PC-3 (cell line): ENCODE measurements around the gene EPG5. TPM values are rescaled to one million over a fixed set of nuclear protein-coding genes. Genes with fewer than 3 reads are reported as not detected.

ENCODE experiments used
- ATAC-seq: fragments of 200-7000 bp; cut with Tn5 transposase; 2 replicates; pipeline ENCODE4 v1.9.1; 2020; ENCODE audit warnings: mild to moderate bottlenecking, moderate library complexity
- BruUV-seq: library from RNA; stranded (reverse); fragments of 400-500 nt; replicated peaks from 2 replicates; lab custom pipeline; 2021; lab: Mats Ljungman, UMichigan
- CTCF ChIA-PET: fragments of 300-600 bp; sonication (Branson Sonifier 250); formaldehyde crosslinking; loops from one replicate; lab custom pipeline; 2022; ENCODE audit warnings: antibody characterized with exemption; lab: Charles Lee
- POLR2A ChIA-PET: fragments of 300-600 bp; sonication (Branson Sonifier 250); formaldehyde crosslinking; loops from one replicate; lab custom pipeline; 2022; ENCODE audit warnings: antibody characterized with exemption; ENCODE audit not compliant: unreplicated experiment; lab: Charles Lee
- DNase-seq: peaks from one replicate; pipeline ENCODE4 v3.0.0-alpha.2; 2015
- H2AFZ ChIP-seq: fragments of 300-600 bp; sonication (generic); 2 replicates; pipeline ENCODE4 v1.6.0; 2016; ENCODE audit warnings: antibody characterized with exemption, low read length
- H3F3A ChIP-seq: fragments of 300-600 bp; sonication (generic); one replicate; pipeline ENCODE4 v1.6.0; 2017; ENCODE audit warnings: antibody characterized with exemption, low read length, control low read depth, mild to moderate bottlenecking; ENCODE audit not compliant: unreplicated experiment
- H3K27ac ChIP-seq: fragments of 300-600 bp; sonication (generic); 2 replicates; pipeline ENCODE4 v1.5.1; 2016; ENCODE audit warnings: mild to moderate bottlenecking, low read length
- H3K27me3 ChIP-seq: fragments of 300-600 bp; sonication (generic); 2 replicates; pipeline ENCODE4 v1.6.1; 2016; ENCODE audit warnings: low read length, mixed read lengths
- H3K36me3 ChIP-seq: fragments of 300-600 bp; sonication (generic); 2 replicates; pipeline ENCODE4 v1.6.1; 2016; ENCODE audit warnings: low read depth, mixed run types, low read length, mixed read lengths
- H3K4me1 ChIP-seq: fragments of 300-600 bp; sonication (generic); 2 replicates; pipeline ENCODE4 v1.5.1; 2016; ENCODE audit warnings: low read length; ENCODE audit not compliant: insufficient read depth
- H3K4me2 ChIP-seq: fragments of 300-600 bp; sonication (generic); 2 replicates; pipeline ENCODE4 v1.6.0; 2016; ENCODE audit warnings: low read length
- H3K4me3 ChIP-seq: fragments of 300-600 bp; sonication (generic); 2 replicates; pipeline ENCODE4 v1.5.1; 2016; ENCODE audit warnings: mild to moderate bottlenecking, low read length, mixed read lengths
- H3K79me2 ChIP-seq: fragments of 300-600 bp; sonication (generic); 2 replicates; pipeline ENCODE4 v1.6.1; 2017; ENCODE audit warnings: low read length, mixed read lengths
- H3K9ac ChIP-seq: fragments of 300-600 bp; sonication (generic); 2 replicates; pipeline ENCODE4 v1.6.0; 2016; ENCODE audit warnings: mild to moderate bottlenecking, low read length
- H3K9me2 ChIP-seq: fragments of 300-600 bp; sonication (generic); replicated peaks from 2 replicates; pipeline ENCODE4 v1.6.1; 2016; ENCODE audit warnings: mixed run types, low read length, mixed read lengths
- H3K9me3 ChIP-seq: fragments of 300-600 bp; sonication (generic); 2 replicates; pipeline ENCODE4 v1.6.1; 2016; ENCODE audit warnings: low read length, mixed read lengths
- H4K20me1 ChIP-seq: fragments of 300-600 bp; sonication (generic); 2 replicates; pipeline ENCODE4 v1.6.1; 2016; ENCODE audit warnings: low read length, mixed read lengths
- CTCF ChIP-seq: fragments of 300-600 bp; sonication (generic); conservative IDR thresholded peaks from 2 replicates; pipeline ENCODE4 v1.5.1; 2017; ENCODE audit warnings: antibody characterized with exemption, low read depth, mild to moderate bottlenecking, low read length
- EZH2 ChIP-seq: fragments of 300-600 bp; sonication (generic); IDR thresholded peaks from one replicate; pipeline ENCODE4 v1.6.1; 2017; ENCODE audit warnings: antibody characterized with exemption, mild to moderate bottlenecking, low read length; ENCODE audit not compliant: unreplicated experiment
- EZH2phosphoT487 ChIP-seq: fragments of 300-600 bp; sonication (generic); IDR thresholded peaks from 2 replicates; pipeline ENCODE4 v1.6.1; 2018; ENCODE audit warnings: mild to moderate bottlenecking, antibody characterized with exemption, low read length, borderline replicate concordance
- intact Hi-C: fragments of 100-400 bp; cut with micrococcal nuclease; formaldehyde crosslinking; loops from 2 replicates; pipeline ENCODE4 v1.9.0; 2023
- total RNA-seq: library from RNA; depleted of rRNA; stranded (reverse); fragments of >200 nt; gene quantifications from 2 replicates; pipeline ENCODE4 v1.2.3, GENCODE V29; 2014

The EPG5 gene
- total RNA-seq, 1 experiment from 2014 or later, result 7.1 TPM

- H3K79me2 ChIP-seq, result no peaks in the 10 kb centered on the region
- H3F3A ChIP-seq, result no peaks in the 10 kb centered on the region
- H3K4me1 ChIP-seq, result peaks cover 3% of the 10 kb centered on the region; the same call in 1 of the 2 replicates
- H4K20me1 ChIP-seq, result no peaks in the 10 kb centered on the region
- intact Hi-C loops, result no loop called here
- POLR2A ChIA-PET, result no interaction called here
- H3K36me3 ChIP-seq, result no peaks in the 10 kb centered on the region
- TF ChIP-seq CTCF (no peak), EZH2 (no peak), EZH2phosphoT487 (no peak)
- DNase-seq (no peak), ATAC-seq (no peak)
- H2AFZ ChIP-seq, result no peak overlapping the region
- H3K9me3 ChIP-seq, result no peaks in the 10 kb centered on the region
- no TSS peak for BruUV-seq
- no peak overlapping the region for H3K27ac ChIP-seq
- no peak overlapping the region for H3K9ac ChIP-seq
- H3K27me3 ChIP-seq, result no peaks in the 10 kb centered on the region
- no peaks in the 10 kb centered on the region for H3K9me2 ChIP-seq
- no peak overlapping the region for H3K4me2 ChIP-seq
- no peak overlapping the region for H3K4me3 ChIP-seq
- CTCF ChIA-PET, result no interaction called here
Observed at GRCh38 chr18:45841765-45842442, 125.2 kb downstream of the EPG5 start.

- Histone ChIP-seq H3K4me2 (no peak overlapping the region), H2AFZ (no peak overlapping the region), H3K79me2 (no peaks in the 10 kb centered on the region), H3K4me1 (peaks cover 3% of the 10 kb centered on the region; the same call in 1 of the 2 replicates), H3F3A (no peaks in the 10 kb centered on the region), H3K4me3 (no peak overlapping the region), H3K9me2 (no peaks in the 10 kb centered on the region), H4K20me1 (no peaks in the 10 kb centered on the region), H3K9ac (no peak overlapping the region), H3K27ac (no peak overlapping the region), H3K36me3 (no peaks in the 10 kb centered on the region), H3K9me3 (no peaks in the 10 kb centered on the region), H3K27me3 (no peaks in the 10 kb centered on the region)
- no TSS peak for BruUV-seq
- TF ChIP-seq EZH2phosphoT487, result no peak
- no peak for TF ChIP-seq CTCF
- TF ChIP-seq EZH2, result no peak
- intact Hi-C loops, result no loop called here
- DNase-seq (no peak), ATAC-seq (no peak)
- POLR2A ChIA-PET, result no interaction called here
- CTCF ChIA-PET, result no interaction called here
Observed at GRCh38 chr18:45841060-45841764, 125.9 kb downstream of the EPG5 start.
